HepG2 (cell line): ENCODE results near the gene COMMD4. TPM values are rescaled to one million over a fixed set of nuclear protein-coding genes. Genes with fewer than 3 reads are reported as not detected.

Experiments
- ZNF678 ChIP-seq: sonication (generic); formaldehyde crosslinking; IDR thresholded peaks from 2 replicates; pipeline ENCODE4 v1.4.0; 2020; ENCODE audit warnings: mild to moderate bottlenecking, missing genetic modification reagents
- ZSCAN25 ChIP-seq: sonication (generic); formaldehyde crosslinking; IDR thresholded peaks from 2 replicates; pipeline ENCODE4 v1.8.0; 2022; ENCODE audit warnings: mild to moderate bottlenecking, missing genetic modification reagents
- polyA plus RNA-seq, 8 experiments: library from polyadenylated mRNA; depleted of rRNA in 3 of 8; stranded (reverse) in 7 of 8; unstranded in 1 of 8; fragments of >200 nt; fragmentation: Illumina TruSeq in 4 of 8; extraction: Trizol in 4 of 8; gene quantifications; 2 replicates each; pipeline versions ENCODE4 v1.2.1 to v1.2.3, GENCODE V29; 2011 to 2016; ENCODE audit warnings: low read depth in 4 of 8, missing spikeins in 1 of 8, mixed read lengths in 1 of 8; ENCODE audit not compliant: insufficient read depth in 1 of 8
- total RNA-seq, 5 experiments: library from RNA; depleted of rRNA; stranded (reverse); fragments of >200 nt; fragmentation: Illumina TruSeq; extraction: Trizol; gene quantifications; 2 replicates each; pipeline ENCODE4 v1.2.3, GENCODE V29; 2016; ENCODE audit warnings: low read depth in 1 of 5
- TF ChIP-seq, protein P1 (sequence below), 2 experiments: fragments of 450-650 bp in 1 of 2; sonication (generic) in 1 of 2; formaldehyde crosslinking in 1 of 2; IDR thresholded peaks; 2 replicates each; pipeline versions ENCODE4 v1.6.1 to v1.8.0; 2016 to 2022; ENCODE audit warnings: antibody characterized with exemption in 1 of 2, mild to moderate bottlenecking in 1 of 2, missing genetic modification reagents in 1 of 2
- TF ChIP-seq, protein P2 (sequence below): IDR thresholded peaks from 2 replicates; pipeline ENCODE4 v1.6.1; 2016; ENCODE audit warnings: mild to moderate bottlenecking, missing biosample characterization, missing genetic modification reagents
- TF ChIP-seq, protein P3 (sequence below): IDR thresholded peaks from 2 replicates; pipeline ENCODE4 v1.6.1; 2016; ENCODE audit warnings: control low read depth

Gene COMMD4
- total and polyA plus RNA-seq, 2 of the 13 experiments (the other 11 are each of a cell fraction or from before 2014, with no cell fraction given) = 45.8 to 89.9 TPM

DNA sequence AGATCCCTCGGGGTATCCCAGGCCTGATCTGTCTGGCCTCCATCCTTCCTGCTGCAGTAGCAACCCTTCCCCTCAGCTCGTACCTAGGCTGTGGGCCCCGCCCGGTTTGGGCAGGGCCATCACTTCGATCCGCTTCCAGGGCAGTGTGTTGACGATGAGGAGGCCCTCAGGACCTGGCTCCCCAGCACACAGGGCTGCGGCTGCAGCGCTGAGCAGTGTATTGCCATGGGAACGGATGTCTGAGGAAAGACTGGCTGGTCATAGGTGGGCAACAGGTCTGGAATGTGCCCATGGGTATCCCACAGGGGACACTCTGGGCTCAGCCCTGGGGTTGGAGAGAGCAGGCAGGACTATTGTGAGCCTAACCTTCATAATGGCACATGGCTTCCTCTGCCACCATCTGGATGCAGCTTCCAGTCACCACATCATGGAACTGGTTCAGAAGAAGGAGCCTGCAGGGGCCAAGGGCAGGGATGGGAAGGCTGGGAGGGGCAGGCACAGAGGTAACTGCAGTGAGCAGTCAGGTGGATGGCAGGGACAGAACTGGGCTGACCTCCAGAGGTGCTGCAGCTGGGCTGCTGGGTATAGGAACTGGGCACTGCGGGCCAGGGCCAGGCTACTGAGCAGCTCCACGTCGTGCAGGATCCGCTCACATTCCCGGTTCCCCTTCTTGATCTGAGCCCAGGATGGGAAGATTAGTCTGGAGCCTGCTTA, 23.8 kb downstream of the COMMD4 start (continued):
- TF ChIP-seq, protein P1, sequence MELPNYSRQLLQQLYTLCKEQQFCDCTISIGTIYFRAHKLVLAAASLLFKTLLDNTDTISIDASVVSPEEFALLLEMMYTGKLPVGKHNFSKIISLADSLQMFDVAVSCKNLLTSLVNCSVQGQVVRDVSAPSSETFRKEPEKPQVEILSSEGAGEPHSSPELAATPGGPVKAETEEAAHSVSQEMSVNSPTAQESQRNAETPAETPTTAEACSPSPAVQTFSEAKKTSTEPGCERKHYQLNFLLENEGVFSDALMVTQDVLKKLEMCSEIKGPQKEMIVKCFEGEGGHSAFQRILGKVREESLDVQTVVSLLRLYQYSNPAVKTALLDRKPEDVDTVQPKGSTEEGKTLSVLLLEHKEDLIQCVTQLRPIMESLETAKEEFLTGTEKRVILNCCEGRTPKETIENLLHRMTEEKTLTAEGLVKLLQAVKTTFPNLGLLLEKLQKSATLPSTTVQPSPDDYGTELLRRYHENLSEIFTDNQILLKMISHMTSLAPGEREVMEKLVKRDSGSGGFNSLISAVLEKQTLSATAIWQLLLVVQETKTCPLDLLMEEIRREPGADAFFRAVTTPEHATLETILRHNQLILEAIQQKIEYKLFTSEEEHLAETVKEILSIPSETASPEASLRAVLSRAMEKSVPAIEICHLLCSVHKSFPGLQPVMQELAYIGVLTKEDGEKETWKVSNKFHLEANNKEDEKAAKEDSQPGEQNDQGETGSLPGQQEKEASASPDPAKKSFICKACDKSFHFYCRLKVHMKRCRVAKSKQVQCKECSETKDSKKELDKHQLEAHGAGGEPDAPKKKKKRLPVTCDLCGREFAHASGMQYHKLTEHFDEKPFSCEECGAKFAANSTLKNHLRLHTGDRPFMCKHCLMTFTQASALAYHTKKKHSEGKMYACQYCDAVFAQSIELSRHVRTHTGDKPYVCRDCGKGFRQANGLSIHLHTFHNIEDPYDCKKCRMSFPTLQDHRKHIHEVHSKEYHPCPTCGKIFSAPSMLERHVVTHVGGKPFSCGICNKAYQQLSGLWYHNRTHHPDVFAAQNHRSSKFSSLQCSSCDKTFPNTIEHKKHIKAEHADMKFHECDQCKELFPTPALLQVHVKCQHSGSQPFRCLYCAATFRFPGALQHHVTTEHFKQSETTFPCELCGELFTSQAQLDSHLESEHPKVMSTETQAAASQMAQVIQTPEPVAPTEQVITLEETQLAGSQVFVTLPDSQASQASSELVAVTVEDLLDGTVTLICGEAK (IDR thresholded peaks at IDR 0.05) = no peak
- TF ChIP-seq, protein P1 (CRISPR knock-in tag; IDR thresholded peaks at IDR 0.05) = no peak
- no peak for TF ChIP-seq ZSCAN25 (CRISPR knock-in tag)
- TF ChIP-seq, protein P2, sequence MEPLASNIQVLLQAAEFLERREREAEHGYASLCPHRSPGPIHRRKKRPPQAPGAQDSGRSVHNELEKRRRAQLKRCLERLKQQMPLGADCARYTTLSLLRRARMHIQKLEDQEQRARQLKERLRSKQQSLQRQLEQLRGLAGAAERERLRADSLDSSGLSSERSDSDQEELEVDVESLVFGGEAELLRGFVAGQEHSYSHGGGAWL (CRISPR knock-in tag) = no peak
- no peak for TF ChIP-seq ZNF678 (CRISPR knock-in tag)
- TF ChIP-seq, protein P3, sequence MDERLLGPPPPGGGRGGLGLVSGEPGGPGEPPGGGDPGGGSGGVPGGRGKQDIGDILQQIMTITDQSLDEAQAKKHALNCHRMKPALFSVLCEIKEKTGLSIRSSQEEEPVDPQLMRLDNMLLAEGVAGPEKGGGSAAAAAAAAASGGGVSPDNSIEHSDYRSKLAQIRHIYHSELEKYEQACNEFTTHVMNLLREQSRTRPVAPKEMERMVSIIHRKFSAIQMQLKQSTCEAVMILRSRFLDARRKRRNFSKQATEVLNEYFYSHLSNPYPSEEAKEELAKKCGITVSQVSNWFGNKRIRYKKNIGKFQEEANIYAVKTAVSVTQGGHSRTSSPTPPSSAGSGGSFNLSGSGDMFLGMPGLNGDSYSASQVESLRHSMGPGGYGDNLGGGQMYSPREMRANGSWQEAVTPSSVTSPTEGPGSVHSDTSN (CRISPR knock-in tag) = no peak
